Non-pigmented ciliary epithelial cell (primary cell): ENCODE data around the gene CHCHD6.

ENCODE experiments used
- DNase-seq: peaks from one replicate; pipeline ENCODE4 v3.0.0-alpha.2; 2010; ENCODE audit warnings: low read depth

CHCHD6 gene

DNA sequence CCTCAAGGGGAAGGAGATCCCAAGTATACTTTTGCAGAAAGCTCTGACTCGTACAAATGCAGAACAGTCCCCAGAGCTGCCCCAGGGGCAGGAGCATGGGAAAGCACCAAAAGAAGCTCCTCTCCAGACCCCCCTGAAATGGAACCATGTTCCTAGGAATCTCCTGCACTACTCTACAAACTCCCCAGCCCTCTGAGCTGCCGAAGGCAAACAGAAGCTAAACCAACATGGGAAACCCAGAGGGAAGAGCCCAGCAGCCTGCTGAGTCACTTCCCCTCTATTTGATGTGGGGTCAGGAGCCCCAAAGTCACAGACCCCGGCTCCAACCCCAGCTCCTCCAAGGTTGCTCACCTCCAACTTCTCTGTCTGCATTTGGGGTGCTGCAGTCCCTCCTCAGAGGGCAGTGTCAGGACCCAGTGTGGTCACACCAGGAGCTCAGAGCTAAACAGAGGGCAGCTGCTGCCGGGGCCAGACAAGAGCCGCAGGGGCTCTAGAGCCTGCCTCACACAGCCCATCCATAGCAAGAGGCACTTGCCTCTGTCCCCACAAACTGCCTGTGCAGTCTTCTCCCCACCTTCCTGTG, 275.1 kb downstream of the CHCHD6 start:
- no peak for DNase-seq

DNA sequence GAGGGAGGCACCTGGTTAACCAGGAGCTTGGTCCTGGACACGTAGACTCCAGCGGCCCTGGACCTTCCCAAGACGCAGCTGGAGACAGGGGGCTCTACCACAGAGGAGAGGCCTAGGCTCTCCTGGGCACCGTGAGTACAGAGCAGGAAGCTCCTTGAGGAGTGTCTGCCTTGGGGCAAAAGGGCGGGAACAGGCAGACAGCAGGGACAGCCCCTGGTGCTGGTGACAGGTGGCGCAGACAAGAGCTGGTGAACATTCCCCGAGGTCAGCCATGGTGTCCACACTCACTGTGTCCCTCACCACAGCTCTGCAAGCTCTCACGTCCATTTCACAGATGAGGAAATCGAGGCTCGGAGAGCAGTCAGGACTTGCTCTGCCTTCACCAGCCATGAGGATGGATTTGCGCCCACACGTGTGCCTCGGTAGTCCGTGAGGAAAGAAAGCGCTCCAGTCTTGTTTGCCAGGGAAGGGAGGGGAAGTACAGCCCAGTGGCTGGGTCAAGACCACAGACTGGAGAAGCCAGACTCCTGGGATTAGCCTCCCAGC, 276.3 kb downstream of the CHCHD6 start:
- no peak for DNase-seq

DNA sequence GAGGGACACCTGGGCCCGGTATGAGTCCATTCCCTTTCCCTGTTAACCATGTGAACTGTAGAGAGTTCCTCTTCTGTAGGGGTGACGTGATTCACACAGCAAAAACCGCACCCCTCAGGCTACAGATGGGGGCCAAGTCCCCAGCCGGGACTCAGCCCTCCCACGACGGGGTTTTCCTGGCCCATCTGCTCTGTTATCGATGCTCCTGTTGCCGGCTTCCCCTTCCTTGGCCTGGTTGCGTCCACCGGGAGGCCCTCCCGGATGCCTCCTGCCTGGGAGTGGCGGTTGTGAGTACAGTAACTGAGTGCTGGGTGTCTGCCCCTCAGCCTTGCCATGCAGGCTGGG, 278.1 kb downstream of the CHCHD6 start:
- DNase-seq, result no peak

DNA sequence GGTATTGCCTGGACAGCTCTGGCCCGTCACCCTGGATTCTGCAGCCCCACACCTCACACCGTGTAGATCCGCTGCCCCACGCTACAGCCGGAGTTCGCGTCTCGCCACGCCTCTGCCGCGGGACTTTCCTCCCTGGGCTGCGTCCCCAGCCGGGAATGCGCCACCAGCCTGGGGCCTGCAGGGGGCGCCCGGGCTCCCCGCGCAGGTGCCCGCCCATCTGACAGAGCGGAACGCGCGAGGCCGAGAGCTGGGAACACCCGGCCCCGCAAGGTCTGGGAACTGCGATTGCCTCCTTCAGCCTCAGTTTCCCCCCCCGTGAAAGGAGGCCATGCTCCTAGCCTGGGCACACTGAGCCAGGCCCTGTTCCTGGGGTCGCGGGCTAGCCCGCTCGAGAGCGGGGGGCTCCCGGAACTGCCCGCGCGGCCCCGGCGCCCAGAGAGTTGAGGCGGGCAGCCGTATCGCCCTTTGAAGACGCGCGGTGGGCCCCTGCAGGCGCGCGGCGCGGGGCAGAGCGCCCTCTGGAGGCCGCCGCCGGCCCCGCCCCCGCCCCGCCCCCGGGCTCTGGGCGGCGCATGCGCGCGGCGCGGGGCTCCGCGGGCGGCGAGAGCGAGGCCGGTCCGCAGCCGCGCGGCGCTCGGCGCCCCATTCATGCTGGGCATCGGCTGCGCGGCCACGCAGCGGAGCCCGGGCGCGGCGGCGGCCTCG, 278.6 kb downstream of the CHCHD6 start, which contains the start of gene PLXNA1:
PLXNA1 (plus strand) TSS at position 645 of the 705 bp plus-strand sequence. CDS start 5,479 bp downstream, outside the sequence.
- no peak for DNase-seq

DNA sequence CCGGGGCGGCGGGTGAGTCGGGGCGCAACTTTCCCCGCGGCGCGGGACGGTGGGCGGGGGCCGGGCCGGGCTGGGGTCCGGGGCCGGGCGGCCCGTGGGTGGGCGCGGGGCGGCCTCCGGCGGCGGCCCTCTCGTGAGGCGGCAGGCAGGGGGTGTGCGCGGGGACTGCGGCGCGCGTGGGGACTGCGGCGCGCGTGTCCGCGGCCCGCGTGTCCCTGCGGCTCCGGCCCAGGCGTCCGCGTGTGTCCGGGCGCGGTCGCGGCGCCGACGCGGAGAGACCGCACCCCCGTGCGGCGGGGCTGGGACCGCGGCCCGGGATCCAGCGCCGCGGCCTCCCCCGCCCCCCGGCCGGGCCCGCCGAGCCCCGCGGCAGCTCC, 279.2 kb downstream of the CHCHD6 start:
- DNase-seq, result no peak

DNA sequence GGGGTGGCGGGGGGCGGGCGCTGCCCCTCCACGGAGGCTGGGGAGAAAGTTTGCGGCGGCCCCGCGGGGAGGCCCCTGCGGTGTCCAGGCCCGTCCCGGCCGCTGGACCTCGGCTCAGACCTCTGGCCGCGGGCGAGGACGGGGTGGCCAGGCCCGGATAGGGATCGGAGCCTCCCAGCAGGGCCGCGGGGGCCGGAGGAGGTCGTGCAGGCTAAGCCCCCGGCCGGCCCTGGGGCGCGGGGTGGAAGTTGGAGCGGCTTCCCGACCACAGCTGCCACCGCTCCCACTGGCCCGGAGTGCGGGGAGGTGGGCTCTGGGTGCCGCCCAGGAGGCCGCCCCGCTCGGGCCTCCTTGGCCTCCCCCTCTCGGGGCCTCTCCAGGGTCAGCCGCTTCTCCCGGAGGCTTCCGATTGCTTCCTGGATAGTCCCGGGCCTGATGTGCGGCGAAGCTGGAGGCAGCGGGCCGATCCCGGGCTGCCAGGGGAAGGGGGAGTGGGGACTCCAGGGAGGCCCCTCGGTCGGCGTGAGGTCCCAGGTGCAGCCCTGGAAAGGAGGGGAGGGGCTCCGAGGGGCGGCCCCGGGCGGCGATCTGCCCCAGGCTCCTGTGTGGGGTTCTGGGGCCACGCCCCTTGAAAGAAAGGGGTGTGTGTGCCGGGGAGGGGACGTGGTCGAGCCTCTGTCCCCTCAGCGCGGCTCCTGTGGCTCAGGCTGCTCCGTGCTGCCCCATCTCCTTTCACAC, 279.8 kb downstream of the CHCHD6 start:
- no peak for DNase-seq

DNA sequence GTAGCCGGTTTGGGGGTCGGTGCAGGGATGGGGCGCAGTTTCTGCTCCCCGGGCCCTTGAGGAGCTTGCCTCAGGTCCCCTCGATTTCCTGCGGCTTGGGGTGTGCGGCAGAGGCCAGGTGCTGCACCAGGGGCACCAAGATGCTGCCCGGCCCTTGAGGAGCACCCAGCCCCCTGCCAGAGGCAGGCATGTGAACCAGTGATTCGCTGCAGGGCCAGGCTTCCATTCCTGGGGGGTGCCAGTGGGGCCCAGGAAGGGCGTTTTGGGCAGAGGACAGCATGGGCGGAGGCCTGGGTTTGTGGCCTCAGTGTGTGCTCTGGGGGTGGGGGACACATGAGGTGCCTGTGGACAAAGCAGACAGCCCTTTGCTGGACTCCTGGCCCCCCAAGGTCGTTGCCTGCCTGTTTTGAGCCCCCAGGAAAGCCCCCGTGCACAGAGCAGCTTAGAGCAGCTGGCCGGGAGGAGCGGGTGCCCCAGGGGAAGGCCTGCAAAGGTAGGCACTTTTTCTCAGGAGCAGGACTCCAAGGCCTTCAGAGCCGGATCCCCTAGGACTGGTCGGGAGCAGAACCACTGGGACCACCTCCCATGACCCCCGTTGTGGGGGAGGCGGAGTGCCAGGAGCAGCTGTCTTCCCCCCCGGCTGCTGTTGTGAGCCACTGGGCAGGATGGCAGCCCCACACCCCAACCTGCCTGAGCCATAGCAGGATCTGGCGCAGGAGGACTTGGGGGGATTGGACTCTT, 280.5 kb downstream of the CHCHD6 start:
- DNase-seq, result no peak

DNA sequence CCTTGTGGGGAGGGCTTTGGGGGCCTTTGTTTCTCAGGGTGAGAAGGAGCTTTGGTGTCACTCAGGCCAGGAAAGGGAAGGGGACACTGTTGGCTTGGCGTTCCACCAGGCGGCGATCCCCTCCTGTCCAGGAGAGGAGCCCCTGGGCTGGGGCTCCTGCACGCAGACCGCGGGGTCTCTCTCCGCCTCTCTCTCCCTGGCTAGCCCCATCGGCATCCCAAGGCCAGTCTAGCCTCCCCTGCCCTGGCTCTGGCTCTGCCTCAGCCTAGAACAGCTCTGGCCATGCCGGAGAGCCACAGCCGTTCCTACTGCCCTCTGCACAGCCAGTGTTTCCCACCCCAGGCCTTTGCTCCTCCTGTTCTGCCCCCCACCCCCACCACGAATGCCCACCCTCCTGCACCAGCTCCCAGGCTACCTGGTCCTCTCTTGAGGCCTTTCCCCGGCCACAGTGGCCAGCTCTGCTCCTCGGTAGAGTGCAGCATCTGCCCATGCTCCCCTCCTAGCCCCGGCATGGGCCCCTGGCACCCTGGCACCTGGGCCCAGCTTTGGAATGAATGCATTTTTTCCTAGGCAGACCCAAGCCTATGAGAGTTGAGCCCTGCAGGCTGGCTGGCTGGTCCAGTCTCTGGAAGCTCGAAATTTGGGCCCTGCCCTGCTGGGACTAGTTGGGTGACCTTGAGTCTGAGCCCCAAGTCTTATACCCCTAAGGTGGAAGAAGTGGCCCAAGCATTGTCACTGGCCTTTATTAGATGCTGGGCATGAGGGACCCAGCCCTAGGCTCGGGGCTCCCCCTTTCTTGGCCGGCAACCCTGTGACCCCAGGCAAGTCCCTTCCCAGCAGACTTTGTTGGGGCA, 281.3 kb downstream of the CHCHD6 start:
- DNase-seq, result no peak

DNA sequence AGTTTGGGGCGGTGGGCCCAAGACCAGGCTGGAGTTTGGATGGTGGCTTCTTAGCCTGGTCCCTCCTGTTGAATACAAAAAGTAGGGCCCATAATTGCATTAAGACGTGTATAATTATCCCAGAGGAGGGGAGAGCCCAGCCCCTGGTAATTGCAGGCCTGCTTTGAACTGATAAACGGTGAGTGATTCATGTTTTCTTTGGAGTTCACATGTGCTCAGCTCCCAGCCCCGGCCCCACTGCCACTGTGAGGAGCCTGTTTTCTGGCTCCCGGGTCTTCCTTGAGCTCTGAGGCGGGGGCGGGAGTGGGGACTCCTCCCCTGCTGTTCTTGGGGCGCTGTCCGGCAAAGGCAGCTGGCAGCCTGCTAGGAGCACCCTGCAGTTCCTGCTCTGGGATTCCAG, 282.0 kb downstream of the CHCHD6 start:
- no peak for DNase-seq

DNA sequence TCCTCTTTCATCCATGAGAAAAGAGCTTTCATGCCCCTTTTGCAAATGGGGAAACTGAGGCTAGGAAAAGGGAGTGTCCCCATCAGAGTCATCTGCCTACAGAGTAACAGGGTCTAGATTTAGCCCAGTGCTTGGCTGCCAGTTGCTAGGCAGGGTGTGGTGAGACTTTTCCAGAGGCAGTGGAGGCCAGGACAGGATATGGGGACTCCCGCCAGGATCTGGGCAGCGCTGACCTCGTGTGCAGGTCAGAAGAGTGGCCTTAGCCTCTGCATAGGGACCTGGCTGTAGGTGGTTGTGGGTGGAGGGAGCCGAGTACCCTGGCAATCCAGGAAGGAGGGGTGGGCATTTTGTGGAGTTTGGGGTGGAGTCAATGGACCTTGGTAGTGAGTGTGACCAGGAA, 283.1 kb downstream of the CHCHD6 start:
- DNase-seq, result no peak

DNA sequence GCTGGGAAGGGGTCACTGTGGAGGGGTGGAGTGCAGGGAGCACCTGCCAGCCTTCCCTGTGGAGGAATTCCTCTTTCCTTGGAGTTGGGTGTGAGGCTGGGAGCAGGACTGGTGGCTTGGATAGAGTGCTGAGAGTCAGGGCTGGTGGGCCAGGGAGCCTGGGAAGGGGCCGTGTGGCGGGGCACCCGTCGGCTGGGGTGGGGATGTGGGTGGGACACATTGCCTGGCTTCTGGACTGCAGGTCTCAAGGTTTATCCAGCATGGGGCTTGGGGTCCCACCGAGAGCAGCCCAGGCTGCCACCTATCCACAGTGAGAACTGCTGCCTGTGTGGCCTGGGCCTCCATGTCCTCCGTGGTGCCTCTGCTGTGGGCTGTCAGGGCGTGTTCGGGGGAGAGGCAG, 283.6 kb downstream of the CHCHD6 start:
- no peak for DNase-seq

DNA sequence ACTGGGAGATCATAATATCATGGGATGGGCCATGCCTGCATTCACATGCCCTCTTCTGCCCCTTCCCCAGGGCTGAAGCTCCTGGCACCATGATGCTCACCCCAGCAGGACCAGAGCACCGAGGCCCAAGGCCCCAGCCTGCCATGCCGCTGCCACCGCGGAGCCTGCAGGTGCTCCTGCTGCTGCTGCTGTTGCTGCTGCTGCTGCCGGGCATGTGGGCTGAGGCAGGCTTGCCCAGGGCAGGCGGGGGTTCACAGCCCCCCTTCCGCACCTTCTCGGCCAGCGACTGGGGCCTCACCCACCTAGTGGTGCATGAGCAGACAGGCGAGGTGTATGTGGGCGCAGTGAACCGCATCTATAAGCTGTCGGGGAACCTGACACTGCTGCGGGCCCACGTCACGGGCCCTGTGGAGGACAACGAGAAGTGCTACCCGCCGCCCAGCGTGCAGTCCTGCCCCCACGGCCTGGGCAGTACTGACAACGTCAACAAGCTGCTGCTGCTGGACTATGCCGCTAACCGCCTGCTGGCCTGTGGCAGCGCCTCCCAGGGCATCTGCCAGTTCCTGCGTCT, 284.5 kb downstream of the CHCHD6 start:
- no peak for DNase-seq

DNA sequence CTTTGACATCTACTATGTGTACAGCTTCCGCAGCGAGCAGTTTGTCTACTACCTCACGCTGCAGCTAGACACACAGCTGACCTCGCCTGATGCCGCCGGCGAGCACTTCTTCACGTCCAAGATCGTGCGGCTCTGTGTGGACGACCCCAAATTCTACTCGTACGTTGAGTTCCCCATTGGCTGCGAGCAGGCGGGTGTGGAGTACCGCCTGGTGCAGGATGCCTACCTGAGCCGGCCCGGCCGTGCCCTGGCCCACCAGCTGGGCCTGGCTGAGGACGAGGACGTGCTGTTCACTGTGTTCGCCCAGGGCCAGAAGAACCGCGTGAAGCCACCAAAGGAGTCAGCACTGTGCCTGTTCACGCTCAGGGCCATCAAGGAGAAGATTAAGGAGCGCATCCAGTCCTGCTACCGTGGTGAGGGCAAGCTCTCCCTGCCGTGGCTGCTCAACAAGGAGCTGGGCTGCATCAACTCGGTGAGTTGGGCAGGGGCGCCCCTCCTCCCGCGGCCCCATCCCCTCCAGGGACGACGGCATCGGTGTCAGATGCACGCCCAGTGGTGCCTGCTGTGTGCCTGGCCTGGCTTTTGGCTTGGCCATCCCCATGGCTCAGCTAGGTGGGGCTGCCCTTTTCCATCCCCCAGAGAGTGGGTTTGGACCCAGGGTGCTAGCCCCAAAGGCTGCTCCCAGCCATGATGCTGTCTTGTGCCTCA, 285.4 kb downstream of the CHCHD6 start:
- DNase-seq, result no peak

DNA sequence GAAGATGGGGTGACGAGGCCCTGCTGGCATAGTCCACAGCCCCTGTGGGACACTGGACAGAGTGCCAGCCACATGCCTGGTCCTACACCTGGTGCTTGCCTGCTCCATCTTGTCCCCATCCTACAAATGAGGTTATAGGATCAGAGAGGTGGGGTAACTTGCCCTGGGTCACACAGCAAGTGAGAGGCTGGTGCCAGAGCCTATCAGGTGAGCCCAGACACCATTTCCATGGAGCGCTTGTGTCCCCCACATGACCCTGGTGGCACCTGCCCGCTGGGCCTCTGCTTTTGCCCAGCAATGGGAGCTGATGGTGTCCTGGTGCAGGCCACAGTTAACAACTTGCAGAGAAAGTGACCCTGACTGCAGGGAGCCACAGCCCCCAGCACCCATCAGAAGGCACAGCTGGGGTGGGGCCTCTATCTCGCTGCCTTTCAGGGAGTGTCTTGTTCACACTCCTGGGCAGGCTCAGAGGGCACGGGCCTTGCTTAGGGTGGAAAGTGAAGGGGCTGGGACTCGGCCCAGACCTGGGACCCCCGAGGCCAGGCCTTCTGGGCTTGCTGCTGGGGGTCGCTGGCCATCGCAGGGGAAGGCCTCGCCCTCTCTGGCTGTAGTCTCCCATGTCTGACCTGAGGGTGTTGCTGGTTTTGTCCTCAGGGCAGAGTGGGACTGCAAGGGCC, 286.1 kb downstream of the CHCHD6 start:
- DNase-seq, result no peak

DNA sequence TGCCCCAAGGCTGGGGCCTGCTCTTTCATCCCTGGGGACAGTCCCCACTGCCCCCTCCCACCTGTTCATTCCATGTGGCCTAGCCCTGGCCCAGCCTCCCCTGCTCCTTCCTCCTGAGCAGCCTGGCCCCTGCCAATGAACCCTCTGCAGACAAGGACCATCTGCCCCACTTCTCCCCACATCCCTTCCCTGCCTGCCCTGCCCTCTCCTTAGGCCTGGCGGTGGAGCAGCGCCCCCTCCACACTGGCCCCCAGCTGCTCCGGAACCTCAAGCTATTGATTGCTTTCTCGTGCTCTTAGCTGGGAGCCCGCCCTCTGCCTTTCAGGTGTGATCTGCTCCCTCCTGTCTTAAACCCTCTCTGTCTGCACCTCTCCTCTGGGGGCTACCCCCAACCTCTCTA, 286.9 kb downstream of the CHCHD6 start:
- no peak for DNase-seq

DNA sequence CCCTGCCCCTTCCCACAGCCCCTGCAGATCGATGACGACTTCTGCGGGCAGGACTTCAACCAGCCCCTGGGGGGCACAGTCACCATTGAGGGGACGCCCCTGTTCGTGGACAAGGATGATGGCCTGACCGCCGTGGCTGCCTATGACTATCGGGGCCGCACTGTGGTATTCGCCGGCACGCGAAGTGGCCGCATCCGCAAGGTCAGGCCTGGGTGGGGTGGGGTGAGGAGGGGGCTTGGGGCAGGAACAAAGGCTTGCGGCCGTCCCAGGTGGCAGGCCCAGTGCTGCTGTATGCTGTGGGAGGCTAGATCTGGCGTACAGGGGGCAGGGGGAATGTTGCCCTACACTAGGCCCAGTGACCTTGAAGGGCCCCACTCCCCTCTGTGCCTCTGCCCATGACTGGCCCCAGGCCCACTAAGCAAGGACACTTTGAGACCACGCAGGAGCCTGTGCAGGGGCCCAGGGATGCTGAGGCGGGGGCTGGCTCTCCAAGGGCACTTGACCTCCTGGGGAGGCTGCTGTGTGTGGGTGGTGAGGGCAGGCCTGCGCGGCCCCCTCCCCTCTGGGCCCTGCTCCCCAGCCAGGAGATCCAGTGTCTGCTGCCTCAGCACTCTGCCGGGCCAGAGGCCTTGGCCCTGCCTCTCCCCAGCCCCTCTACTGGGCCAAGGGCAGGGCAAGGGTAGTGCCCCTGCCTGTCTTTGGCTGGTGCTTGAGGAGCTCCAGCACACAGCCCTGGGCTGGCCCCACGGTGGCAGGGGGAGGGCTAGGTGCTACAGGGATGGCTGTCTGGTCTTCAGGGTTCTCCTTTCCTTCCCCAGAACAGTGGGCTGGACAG, 287.5 kb downstream of the CHCHD6 start:
- DNase-seq, result no peak

DNA sequence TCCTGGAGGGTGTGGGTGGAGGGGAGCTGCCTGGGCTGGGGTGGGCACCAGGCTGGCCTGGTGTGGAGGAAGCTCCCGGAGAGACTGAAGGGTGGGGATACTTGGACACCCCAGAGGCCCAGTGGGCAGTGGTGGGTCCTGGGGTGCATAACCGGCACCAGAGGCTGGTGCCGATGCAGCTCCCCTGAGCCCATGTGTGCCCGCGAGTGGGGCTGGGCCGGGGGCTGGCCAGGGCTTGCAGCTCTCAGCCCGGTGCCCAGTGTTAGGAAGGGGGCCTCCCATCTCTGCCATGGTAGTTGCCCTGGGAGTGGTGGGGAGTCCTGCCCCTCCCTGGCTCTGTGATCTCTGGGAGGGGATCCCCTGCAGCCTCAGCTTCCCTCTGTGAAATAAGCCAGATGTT, 288.2 kb downstream of the CHCHD6 start:
- no peak for DNase-seq

DNA sequence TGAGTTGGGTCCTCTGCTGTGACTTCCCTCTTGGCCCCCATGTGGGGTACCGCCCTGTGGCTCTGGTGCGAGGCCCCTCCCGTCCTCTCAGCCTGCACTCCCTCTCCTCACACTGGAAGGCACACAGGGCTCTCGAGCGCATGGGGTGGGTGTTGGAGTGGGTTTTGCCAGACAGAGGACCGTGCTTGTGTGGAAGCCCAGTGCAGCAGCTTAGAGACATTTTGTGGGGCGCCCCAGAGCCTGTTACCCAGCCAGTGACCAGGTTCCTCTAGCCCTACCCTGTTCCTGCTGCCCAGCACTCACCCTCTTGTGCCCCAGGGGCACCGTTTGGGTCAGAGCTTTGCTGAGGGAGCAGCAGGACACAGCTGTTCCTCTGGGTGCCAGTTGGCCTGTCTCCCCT, 288.7 kb downstream of the CHCHD6 start:
- no peak for DNase-seq

DNA sequence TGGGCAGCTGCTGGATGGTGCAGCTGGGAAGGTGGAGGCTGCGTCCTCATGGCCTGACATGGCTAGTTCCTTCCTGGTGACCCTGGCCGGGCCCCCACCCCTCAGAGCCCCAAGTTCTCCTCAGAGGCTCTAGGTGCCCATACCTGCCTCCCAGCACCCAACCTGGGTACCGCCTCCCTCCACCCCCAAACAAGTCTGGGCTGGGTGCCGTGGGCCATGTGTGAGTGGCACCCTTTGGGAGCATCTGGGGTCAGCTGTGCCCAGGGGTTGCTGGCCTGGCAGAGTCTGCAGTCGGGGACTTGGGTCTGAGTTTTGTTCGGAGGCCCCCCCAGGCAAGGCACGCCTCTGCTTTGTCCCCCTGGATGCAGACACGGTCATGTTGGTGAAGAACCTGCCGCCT, 289.4 kb downstream of the CHCHD6 start:
- DNase-seq, result no peak
